Endothelial cell of umbilical vein (primary cell): ENCODE data around the gene PDCD1LG2. TPM values are rescaled to one million over a fixed set of nuclear protein-coding genes. Genes with fewer than 3 reads are reported as not detected.

ENCODE experiments used
- BruUV-seq: library from RNA; stranded (reverse); fragments of 400-500 nt; replicated peaks from 2 replicates; lab custom pipeline; 2021; lab: Mats Ljungman, UMichigan
- CTCF ChIA-PET: fragments of 300-600, 350-600 bp; sonication (Branson Sonifier 250); formaldehyde crosslinking; loops from one replicate; lab custom pipeline; 2021; ENCODE audit warnings: antibody characterized with exemption, inconsistent platforms; lab: Charles Lee
- POLR2A ChIA-PET: fragments of 300-600, 350-600 bp; sonication (Branson Sonifier 250); formaldehyde crosslinking; loops from one replicate; lab custom pipeline; 2021; ENCODE audit warnings: antibody characterized with exemption, inconsistent platforms; lab: Charles Lee
- DNase-seq: peaks from one replicate; pipeline ENCODE4 v3.0.0-alpha.2; 2011; ENCODE audit warnings: low read depth, low spot score
- FAIRE-seq: peaks from 2 replicates; lab custom pipeline; 2011; peaks lifted over from hg19 to GRCh38; lab: Jason Lieb, UNC
- H2AFZ ChIP-seq: 2 replicates; pipeline ENCODE4 v1.6.0; 2012; ENCODE audit warnings: low read depth, low read length, control low read depth, inconsistent platforms
- H3K27ac ChIP-seq: 2 replicates; pipeline ENCODE4 v1.5.1; 2011; ENCODE audit warnings: low read depth, mild to moderate bottlenecking, control low read depth, low read length, moderate library complexity; ENCODE audit not compliant: insufficient read depth
- H3K27me3 ChIP-seq, 2 experiments: 2 replicates each; pipeline versions ENCODE4 v1.6.0 to v1.6.1; 2011; ENCODE audit warnings: low read length in 2 of 2, mixed read lengths in 1 of 2; ENCODE audit not compliant: control insufficient read depth in 2 of 2, insufficient read depth in 2 of 2
- H3K36me3 ChIP-seq, 2 experiments: 2 replicates in 1 of 2; 3 replicates in 1 of 2; pipeline ENCODE4 v1.5.1; 2011; ENCODE audit warnings: low read length in 2 of 2, mild to moderate bottlenecking in 1 of 2, moderate library complexity in 1 of 2; ENCODE audit not compliant: control insufficient read depth in 2 of 2, insufficient read depth in 2 of 2; ENCODE audit errors: extremely low read depth in 1 of 2
- H3K4me1 ChIP-seq: 3 replicates; pipeline ENCODE4 v1.5.1; 2011; ENCODE audit warnings: mild to moderate bottlenecking, low read length; ENCODE audit not compliant: control insufficient read depth, insufficient read depth; ENCODE audit errors: extremely low read depth
- H3K4me2 ChIP-seq: 2 replicates; pipeline ENCODE4 v1.6.1; 2011; ENCODE audit warnings: low read length, control low read depth, mixed read lengths; ENCODE audit not compliant: insufficient read depth
- H3K4me3 ChIP-seq, 3 experiments: fragments of 200-600 bp in 1 of 3; sonication (generic), shearing (Covaris generic) in 1 of 3; replicated peaks in 1 of 3; 2 replicates each; pipeline ENCODE4 v1.5.1; 2011 to 2016; ENCODE audit warnings: control low read depth in 3 of 3, low read length in 3 of 3, mild to moderate bottlenecking in 2 of 3, inconsistent platforms in 1 of 3, low read depth in 1 of 3, moderate library complexity in 1 of 3; ENCODE audit not compliant: insufficient read depth in 1 of 3
- H3K79me2 ChIP-seq: 2 replicates; pipeline ENCODE4 v1.6.0; 2012; ENCODE audit warnings: low read length, inconsistent platforms; ENCODE audit not compliant: control insufficient read depth, insufficient read depth
- H3K9ac ChIP-seq: replicated peaks from 2 replicates; pipeline ENCODE3; 2011; ENCODE audit warnings: low read length, control low read depth; ENCODE audit not compliant: insufficient read depth; ENCODE audit errors: extremely low read depth
- H3K9me1 ChIP-seq: replicated peaks from 3 replicates; pipeline ENCODE4 v1.6.0; 2011; ENCODE audit warnings: mild to moderate bottlenecking, low read length; ENCODE audit not compliant: control insufficient read depth, insufficient read depth; ENCODE audit errors: extremely low read depth
- H3K9me3 ChIP-seq: replicated peaks from 2 replicates; pipeline ENCODE4 v1.5.1; 2012; ENCODE audit warnings: low read length, inconsistent platforms; ENCODE audit not compliant: control insufficient read depth, insufficient read depth
- H4K20me1 ChIP-seq: replicated peaks from 2 replicates; pipeline ENCODE3; 2011; ENCODE audit warnings: mild to moderate bottlenecking, low read length; ENCODE audit not compliant: control insufficient read depth, insufficient read depth; ENCODE audit errors: extremely low read depth
- EZH2 ChIP-seq: IDR thresholded peaks from 2 replicates; pipeline ENCODE4 v1.6.1; 2012; ENCODE audit warnings: borderline replicate concordance, low read depth, mild to moderate bottlenecking, moderate library complexity, low read length, inconsistent platforms; ENCODE audit not compliant: severe bottlenecking
- FOS ChIP-seq: IDR thresholded peaks from 2 replicates; pipeline ENCODE4 v1.6.1; 2011; ENCODE audit warnings: mild to moderate bottlenecking, low read length, moderate library complexity, borderline replicate concordance; ENCODE audit not compliant: insufficient read depth
- GATA2 ChIP-seq: IDR thresholded peaks from 2 replicates; pipeline ENCODE4 v1.7.0; 2011; ENCODE audit warnings: low read depth, mild to moderate bottlenecking, moderate library complexity, mixed read lengths, low read length; ENCODE audit not compliant: insufficient read length, insufficient read depth
- JUN ChIP-seq: IDR thresholded peaks from 2 replicates; pipeline ENCODE4 v1.6.1; 2011; ENCODE audit warnings: borderline replicate concordance, low read depth; ENCODE audit not compliant: insufficient read length, insufficient read depth
- MYC ChIP-seq: IDR thresholded peaks from one replicate; pipeline ENCODE4 v1.6.1; 2011; ENCODE audit warnings: mild to moderate bottlenecking, low read depth, low read length
- POLR2A ChIP-seq: IDR thresholded peaks from 2 replicates; pipeline ENCODE4 v1.6.1; 2012; ENCODE audit warnings: low read depth, mild to moderate bottlenecking, control low read depth, low read length
- POLR2AphosphoS5 ChIP-seq: IDR thresholded peaks from 2 replicates; pipeline ENCODE4 v1.6.1; 2012; ENCODE audit warnings: low read depth, mild to moderate bottlenecking, control low read depth, low read length, moderate library complexity; ENCODE audit not compliant: insufficient read depth
- dilution Hi-C: fragments of 300-500 bp; cut with MboI; formaldehyde crosslinking; loops from one replicate; pipeline ENCODE4 v1.15.0; 2019; ENCODE audit warnings: low sequenced_read_pairs; ENCODE audit not compliant: extremely low pct_ligation_motif_present
- intact Hi-C: fragments of 100-400 bp; cut with micrococcal nuclease; formaldehyde crosslinking; loops from one replicate; pipeline ENCODE4 v1.10.0; 2022
- polyA plus RNA-seq, 4 experiments: library from polyadenylated mRNA; depleted of rRNA in 3 of 4; stranded (reverse) in 3 of 4; unstranded in 1 of 4; fragments of >200 nt; gene quantifications; 2 replicates each; pipeline versions ENCODE4 v1.2.1 to v1.2.3, GENCODE V29; 2011 to 2012; ENCODE audit warnings: missing spikeins in 1 of 4
- total RNA-seq: library from RNA; stranded (reverse); gene quantifications from 2 replicates; pipeline ENCODE4 v1.2.3, GENCODE V29; 2021
- TF ChIP-seq, protein P1 (sequence below), 2 donors: IDR thresholded peaks; 1 replicate in 1 of 2; 2 replicates in 1 of 2; pipeline ENCODE4 v1.5.1; 2011; ENCODE audit warnings: low read length in 2 of 2, mild to moderate bottlenecking in 2 of 2, moderate library complexity in 2 of 2, control low read depth in 1 of 2, inconsistent platforms in 1 of 2, low read depth in 1 of 2; ENCODE audit not compliant: insufficient read depth in 1 of 2; ENCODE audit errors: extremely low read depth in 1 of 2
- TF ChIP-seq, protein P2 (sequence below): IDR thresholded peaks from 2 replicates; pipeline ENCODE4 v1.6.1; 2011; ENCODE audit not compliant: insufficient read depth, insufficient read length

The PDCD1LG2 gene
- total and polyA plus RNA-seq, 2 donors (not counting 3 experiments of a cell fraction or from before 2014, with no cell fraction given): 7.9 to 9.5 TPM

DNA sequence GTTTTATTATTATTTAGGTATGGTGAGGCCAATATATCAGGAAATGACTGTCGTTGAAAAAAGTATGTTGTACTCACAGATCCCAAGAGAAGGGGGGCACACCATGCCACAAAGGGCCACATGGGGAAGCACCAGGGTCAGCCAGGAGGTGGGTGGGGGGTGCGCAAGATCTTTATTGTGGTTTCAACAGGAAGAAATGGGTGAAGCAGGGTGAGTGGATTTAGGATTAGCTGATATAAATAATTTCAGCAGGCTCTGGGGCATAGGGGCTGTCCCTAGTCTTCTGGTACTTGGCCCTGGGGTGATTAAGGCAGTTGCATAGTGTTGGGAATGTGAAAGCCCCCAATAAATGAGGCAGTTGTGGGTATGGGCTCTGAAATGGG is 8.6 kb downstream of the PDCD1LG2 start:
- no peaks in the 10 kb centered on the region for H3K4me1 ChIP-seq
- ChIA-PET POLR2A (no interaction called here), CTCF (interaction anchor here (0.9 to 1.6 kb wide), 4 partner anchors 11 to 756 kb away, joined by 3 to 6 read pairs (median 4); no protein-coding TSS in a partner anchor)
- intact Hi-C loops: no loop called here
- TF ChIP-seq GATA2: no peak
- no peak for TF ChIP-seq FOS
- TF ChIP-seq EZH2: no peak
- TF ChIP-seq, protein P1, sequence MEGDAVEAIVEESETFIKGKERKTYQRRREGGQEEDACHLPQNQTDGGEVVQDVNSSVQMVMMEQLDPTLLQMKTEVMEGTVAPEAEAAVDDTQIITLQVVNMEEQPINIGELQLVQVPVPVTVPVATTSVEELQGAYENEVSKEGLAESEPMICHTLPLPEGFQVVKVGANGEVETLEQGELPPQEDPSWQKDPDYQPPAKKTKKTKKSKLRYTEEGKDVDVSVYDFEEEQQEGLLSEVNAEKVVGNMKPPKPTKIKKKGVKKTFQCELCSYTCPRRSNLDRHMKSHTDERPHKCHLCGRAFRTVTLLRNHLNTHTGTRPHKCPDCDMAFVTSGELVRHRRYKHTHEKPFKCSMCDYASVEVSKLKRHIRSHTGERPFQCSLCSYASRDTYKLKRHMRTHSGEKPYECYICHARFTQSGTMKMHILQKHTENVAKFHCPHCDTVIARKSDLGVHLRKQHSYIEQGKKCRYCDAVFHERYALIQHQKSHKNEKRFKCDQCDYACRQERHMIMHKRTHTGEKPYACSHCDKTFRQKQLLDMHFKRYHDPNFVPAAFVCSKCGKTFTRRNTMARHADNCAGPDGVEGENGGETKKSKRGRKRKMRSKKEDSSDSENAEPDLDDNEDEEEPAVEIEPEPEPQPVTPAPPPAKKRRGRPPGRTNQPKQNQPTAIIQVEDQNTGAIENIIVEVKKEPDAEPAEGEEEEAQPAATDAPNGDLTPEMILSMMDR (IDR thresholded peaks at IDR 0.05; ENCODE audit: extremely low read depth in 1 of 2, insufficient read depth in 1 of 2, low read depth in 1 of 2, low read length in 2 of 2): no peak
- TF ChIP-seq POLR2AphosphoS5: no peak
- no peak for TF ChIP-seq MYC
- no peak for TF ChIP-seq POLR2A
- TF ChIP-seq JUN: no peak
- TF ChIP-seq, protein P2, sequence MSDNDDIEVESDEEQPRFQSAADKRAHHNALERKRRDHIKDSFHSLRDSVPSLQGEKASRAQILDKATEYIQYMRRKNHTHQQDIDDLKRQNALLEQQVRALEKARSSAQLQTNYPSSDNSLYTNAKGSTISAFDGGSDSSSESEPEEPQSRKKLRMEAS: no peak
- dilution Hi-C loops: no loop called here
- no peaks in the 10 kb centered on the region for H3K36me3 ChIP-seq
- no TSS peak for BruUV-seq
- H3K9ac ChIP-seq: no peak overlapping the region
- no peak overlapping the region for H3K4me3 ChIP-seq
- H3K27ac ChIP-seq: no peak overlapping the region
- no peak for FAIRE-seq
- no peak overlapping the region for H3K4me2 ChIP-seq
- H3K79me2 ChIP-seq: peaks cover 3% of the 10 kb centered on the region
- no peak overlapping the region for H2AFZ ChIP-seq
- no peaks in the 10 kb centered on the region for H4K20me1 ChIP-seq
- no peaks in the 10 kb centered on the region for H3K9me3 ChIP-seq
- no peaks in the 10 kb centered on the region for H3K9me1 ChIP-seq
- no peak for DNase-seq
- H3K27me3 ChIP-seq: no peaks in the 10 kb centered on the region
